Measurements from ENCODE around the gene AGBL3.

Gene AGBL3

GRCh38 chr7:135164357-135165061 is 178.2 kb downstream of the AGBL3 start:
- DNase-seq: no peak
- Histone ChIP-seq H3K9me3 (ENCODE audit: control extremely low read depth in 1 of 5, control insufficient read depth in 4 of 5, insufficient read depth in 2 of 5, low read depth in 1 of 5, low read length in 4 of 5) (peaks cover 0 to 8% (median 2%) of the 10 kb centered on the region in 5 experiments), H3K4me3 (ENCODE audit: control insufficient read depth in 1 of 7, extremely low read depth in 1 of 7, insufficient read depth in 4 of 7, low read depth in 2 of 7, low read length in 6 of 7) (no peak overlapping the region), H3K27ac (ENCODE audit: insufficient read depth in 1 of 2, low read depth in 1 of 2, low read length in 2 of 2, poor library complexity in 1 of 2, severe bottlenecking in 2 of 2) (peak overlapping the region in 1 of 2 experiments; percentile 57), H3K27me3 (replicated peaks in 2 of 5; ENCODE audit: control insufficient read depth in 4 of 5, insufficient read depth in 5 of 5, low read length in 4 of 5) (no peaks in the 10 kb centered on the region), H3K36me3 (ENCODE audit: control insufficient read depth in 4 of 4, insufficient read depth in 4 of 4, low read length in 3 of 4) (peaks cover 0 to 52% (median 17%) of the 10 kb centered on the region in 4 experiments), H3K4me1 (ENCODE audit: control extremely low read depth in 1 of 4, control insufficient read depth in 4 of 4, insufficient read depth in 4 of 4, low read length in 3 of 4) (peaks cover 38 to 89% (median 68%) of the 10 kb centered on the region in 4 experiments)
- ChIA-PET POLR2A (no interaction called here), CTCF (interaction anchor here (7.7 to 15.2 kb wide), 3 partner anchors 7 to 178 kb away, joined by 55 to 182 read pairs (median 67); partner anchors contain the start of genes AGBL3 and TMEM140)
- WGBS (ENCODE audit: insufficient coverage): 85% methylated on average over 16 of the region's 18 CpGs

- POLR2A ChIA-PET: interaction anchor here (1.0 kb wide), 1 partner anchor 20 kb away, joined by 4 read pairs; no protein-coding TSS in a partner anchor
- CTCF ChIA-PET: interaction anchor here (0.7 to 15.2 kb wide), 7 partner anchors 9 to 495 kb away, joined by 3 to 182 read pairs (median 5); partner anchors contain the start of genes AGBL3 and TMEM140
- H3K27ac ChIP-seq (ENCODE audit: insufficient read depth in 1 of 2, low read depth in 1 of 2, low read length in 2 of 2, poor library complexity in 1 of 2, severe bottlenecking in 2 of 2): peak overlapping the region; percentile 55 to 85
- 69% methylated on average over 4 of the region's 4 CpGs for WGBS (ENCODE audit: insufficient coverage)
- peak overlapping the region in 2 of 7 experiments; percentile 48 to 53 for H3K4me3 ChIP-seq (ENCODE audit: control insufficient read depth in 1 of 7, extremely low read depth in 1 of 7, insufficient read depth in 4 of 7, low read depth in 2 of 7, low read length in 6 of 7)
- H3K9me3 ChIP-seq (ENCODE audit: control extremely low read depth in 1 of 5, control insufficient read depth in 4 of 5, insufficient read depth in 2 of 5, low read depth in 1 of 5, low read length in 4 of 5): peaks cover 0 to 8% (median 2%) of the 10 kb centered on the region in 5 experiments
- H3K27me3 ChIP-seq (replicated peaks in 2 of 5; ENCODE audit: control insufficient read depth in 4 of 5, insufficient read depth in 5 of 5, low read length in 4 of 5): no peaks in the 10 kb centered on the region
- no peak for DNase-seq
- peaks cover 0 to 52% (median 17%) of the 10 kb centered on the region in 4 experiments for H3K36me3 ChIP-seq (ENCODE audit: control insufficient read depth in 4 of 4, insufficient read depth in 4 of 4, low read length in 3 of 4)
- H3K4me1 ChIP-seq (ENCODE audit: control extremely low read depth in 1 of 4, control insufficient read depth in 4 of 4, insufficient read depth in 4 of 4, low read length in 3 of 4): peaks cover 28 to 82% (median 61%) of the 10 kb centered on the region in 4 experiments
Observed at GRCh38 chr7:135165862-135166261, 179.6 kb downstream of the AGBL3 start.

- WGBS (ENCODE audit: insufficient coverage): 22% methylated on average over 17 of the region's 18 CpGs
Observed at GRCh38 chr7:135166338-135166990, 180.2 kb downstream of the AGBL3 start.

GRCh38 chr7:135167365-135167917 is 181.1 kb downstream of the AGBL3 start:
- Histone ChIP-seq H3K4me3 (ENCODE audit: control insufficient read depth in 1 of 7, extremely low read depth in 1 of 7, insufficient read depth in 4 of 7, low read depth in 2 of 7, low read length in 6 of 7) (peak overlapping the region in 4 of 7 experiments; percentile 12 to 54 (median 46)), H3K4me1 (ENCODE audit: control extremely low read depth in 1 of 4, control insufficient read depth in 4 of 4, insufficient read depth in 4 of 4, low read length in 3 of 4) (peaks cover 17 to 79% (median 54%) of the 10 kb centered on the region in 4 experiments), H3K9me3 (ENCODE audit: control extremely low read depth in 1 of 5, control insufficient read depth in 4 of 5, insufficient read depth in 2 of 5, low read depth in 1 of 5, low read length in 4 of 5) (peaks cover 0 to 2% (median under 1%) of the 10 kb centered on the region in 5 experiments), H3K27ac (ENCODE audit: insufficient read depth in 1 of 2, low read depth in 1 of 2, low read length in 2 of 2, poor library complexity in 1 of 2, severe bottlenecking in 2 of 2) (peak overlapping the region; percentile 55 to 85), H3K36me3 (ENCODE audit: control insufficient read depth in 4 of 4, insufficient read depth in 4 of 4, low read length in 3 of 4) (peaks cover 0 to 52% (median 17%) of the 10 kb centered on the region in 4 experiments), H3K27me3 (replicated peaks in 2 of 5; ENCODE audit: control insufficient read depth in 4 of 5, insufficient read depth in 5 of 5, low read length in 4 of 5) (no peaks in the 10 kb centered on the region)
- WGBS (ENCODE audit: insufficient coverage): 30% methylated on average over 6 of the region's 12 CpGs
- POLR2A ChIA-PET: interaction anchor here (1.6 to 2.4 kb wide), 2 partner anchors 18 to 20 kb away, joined by 5 to 10 read pairs; partner anchors contain the start of gene TMEM140
- CTCF ChIA-PET: interaction anchor here (1.8 to 15.2 kb wide), 4 partner anchors 10 to 467 kb away, joined by 5 to 182 read pairs (median 61); partner anchors contain the start of genes AGBL3 and TMEM140
- DNase-seq: peak in 2 of 3 donors; percentile 52 to 60

More at GRCh38 chr7:135166338-135166990, 180.2 kb downstream of the AGBL3 start:
- Histone ChIP-seq H3K9me3 (ENCODE audit: control extremely low read depth in 1 of 5, control insufficient read depth in 4 of 5, insufficient read depth in 2 of 5, low read depth in 1 of 5, low read length in 4 of 5) (peaks cover 0 to 8% (median 2%) of the 10 kb centered on the region in 5 experiments), H3K27me3 (replicated peaks in 2 of 5; ENCODE audit: control insufficient read depth in 4 of 5, insufficient read depth in 5 of 5, low read length in 4 of 5) (no peaks in the 10 kb centered on the region), H3K4me1 (ENCODE audit: control extremely low read depth in 1 of 4, control insufficient read depth in 4 of 4, insufficient read depth in 4 of 4, low read length in 3 of 4) (peaks cover 24 to 81% (median 58%) of the 10 kb centered on the region in 4 experiments), H3K4me3 (ENCODE audit: control insufficient read depth in 1 of 7, extremely low read depth in 1 of 7, insufficient read depth in 4 of 7, low read depth in 2 of 7, low read length in 6 of 7) (peak overlapping the region in 5 of 7 experiments; percentile 5 to 60 (median 48)), H3K36me3 (ENCODE audit: control insufficient read depth in 4 of 4, insufficient read depth in 4 of 4, low read length in 3 of 4) (peaks cover 0 to 52% (median 17%) of the 10 kb centered on the region in 4 experiments), H3K27ac (ENCODE audit: insufficient read depth in 1 of 2, low read depth in 1 of 2, low read length in 2 of 2, poor library complexity in 1 of 2, severe bottlenecking in 2 of 2) (peak overlapping the region; percentile 55 to 85)
- ChIA-PET POLR2A (interaction anchor here (1.6 to 2.4 kb wide), 2 partner anchors 17 to 19 kb away, joined by 5 to 10 read pairs; partner anchors contain the start of gene TMEM140), CTCF (interaction anchor here (0.7 to 15.2 kb wide), 8 partner anchors 8 to 496 kb away, joined by 3 to 182 read pairs (median 4); partner anchors contain the start of genes AGBL3 and TMEM140)
- peak; percentile 78 to 84 (median 82) for DNase-seq

GRCh38 chr7:135168001-135168400 is 181.7 kb downstream of the AGBL3 start:
- H3K4me3 ChIP-seq (ENCODE audit: control insufficient read depth in 1 of 7, extremely low read depth in 1 of 7, insufficient read depth in 4 of 7, low read depth in 2 of 7, low read length in 6 of 7): peak overlapping the region in 3 of 7 experiments; percentile 38 to 87 (median 54)

GRCh38 chr7:135168489-135169140 is 182.3 kb downstream of the AGBL3 start:
- Histone ChIP-seq H3K36me3 (ENCODE audit: control insufficient read depth in 4 of 4, insufficient read depth in 4 of 4, low read length in 3 of 4) (peaks cover 0 to 52% (median 16%) of the 10 kb centered on the region in 4 experiments), H3K9me3 (ENCODE audit: control extremely low read depth in 1 of 5, control insufficient read depth in 4 of 5, insufficient read depth in 2 of 5, low read depth in 1 of 5, low read length in 4 of 5) (no peaks in the 10 kb centered on the region), H3K4me1 (ENCODE audit: control extremely low read depth in 1 of 4, control insufficient read depth in 4 of 4, insufficient read depth in 4 of 4, low read length in 3 of 4) (peaks cover 17 to 79% (median 54%) of the 10 kb centered on the region in 4 experiments), H3K27ac (ENCODE audit: insufficient read depth in 1 of 2, low read depth in 1 of 2, low read length in 2 of 2, poor library complexity in 1 of 2, severe bottlenecking in 2 of 2) (peak overlapping the region in 1 of 2 experiments; percentile 60), H3K4me3 (ENCODE audit: control insufficient read depth in 1 of 7, extremely low read depth in 1 of 7, insufficient read depth in 4 of 7, low read depth in 2 of 7, low read length in 6 of 7) (peak overlapping the region in 4 of 7 experiments; percentile 73 to 93 (median 84)), H3K27me3 (replicated peaks in 2 of 5; ENCODE audit: control insufficient read depth in 4 of 5, insufficient read depth in 5 of 5, low read length in 4 of 5) (no peaks in the 10 kb centered on the region)
- DNase-seq: no peak
- 92% methylated on average over 13 of the region's 13 CpGs for WGBS (ENCODE audit: insufficient coverage)
- POLR2A ChIA-PET: interaction anchor here (1.1 to 3.2 kb wide), 4 partner anchors 9 to 182 kb away, joined by 3 to 26 read pairs (median 7); partner anchors contain the start of gene TMEM140
- CTCF ChIA-PET: interaction anchor here (0.6 to 15.2 kb wide), 7 partner anchors 11 to 523 kb away, joined by 3 to 182 read pairs (median 7); partner anchors contain the start of genes AGBL3 and TMEM140

More at GRCh38 chr7:135168001-135168400, 181.7 kb downstream of the AGBL3 start:
- ChIA-PET CTCF (interaction anchor here (0.6 to 15.2 kb wide), 4 partner anchors 11 to 182 kb away, joined by 3 to 182 read pairs (median 61); partner anchors contain the start of genes AGBL3 and TMEM140), POLR2A (interaction anchor here (1.6 to 2.4 kb wide), 3 partner anchors 17 to 21 kb away, joined by 4 to 10 read pairs (median 5); partner anchors contain the start of gene TMEM140)
- 0% methylated on average over 1 of the region's 9 CpGs for WGBS (ENCODE audit: insufficient coverage)
- Histone ChIP-seq H3K4me1 (ENCODE audit: control extremely low read depth in 1 of 4, control insufficient read depth in 4 of 4, insufficient read depth in 4 of 4, low read length in 3 of 4) (peaks cover 17 to 79% (median 54%) of the 10 kb centered on the region in 4 experiments), H3K36me3 (ENCODE audit: control insufficient read depth in 4 of 4, insufficient read depth in 4 of 4, low read length in 3 of 4) (peaks cover 0 to 52% (median 16%) of the 10 kb centered on the region in 4 experiments), H3K27ac (ENCODE audit: insufficient read depth in 1 of 2, low read depth in 1 of 2, low read length in 2 of 2, poor library complexity in 1 of 2, severe bottlenecking in 2 of 2) (peak overlapping the region; percentile 55 to 85), H3K9me3 (ENCODE audit: control extremely low read depth in 1 of 5, control insufficient read depth in 4 of 5, insufficient read depth in 2 of 5, low read depth in 1 of 5, low read length in 4 of 5) (no peaks in the 10 kb centered on the region), H3K27me3 (replicated peaks in 2 of 5; ENCODE audit: control insufficient read depth in 4 of 5, insufficient read depth in 5 of 5, low read length in 4 of 5) (no peaks in the 10 kb centered on the region)
- DNase-seq: peak in 1 of 3 donors; percentile 35
